HEK293 (cell line): ENCODE measurements around the gene TMEM183A.

Experiments used
- CTCF ChIP-seq: fragments of 450-650 bp; formaldehyde crosslinking; IDR thresholded peaks from 2 replicates; pipeline ENCODE4 v1.5.1; 2016; ENCODE audit warnings: missing biosample characterization, missing genetic modification characterization
- PBX3 ChIP-seq: sonication (generic); formaldehyde crosslinking; IDR thresholded peaks from 2 replicates; pipeline ENCODE4 v1.8.1; 2022; ENCODE audit warnings: mild to moderate bottlenecking, moderate library complexity, missing genetic modification reagents
- ZNF175 ChIP-seq: fragments of 450-650 bp; formaldehyde crosslinking; IDR thresholded peaks from 2 replicates; pipeline ENCODE4 v1.5.1; 2016; ENCODE audit warnings: missing biosample characterization, missing genetic modification characterization

- no peak for TF ChIP-seq ZNF175 (tag by site-specific recombination)
- TF ChIP-seq PBX3 (CRISPR knock-in tag): no peak
- TF ChIP-seq CTCF: no peak
Observed at GRCh38 chr1:203054184-203054583, 47.0 kb downstream of the TMEM183A start.
